IPS-15b (cell line): ENCODE measurements around the gene KRT15.

ENCODE experiments used
- H3K27me3 ChIP-seq: one replicate; pipeline ENCODE4 v1.6.1; 2013; ENCODE audit warnings: low read length; ENCODE audit not compliant: control insufficient read depth, insufficient read depth
- H3K36me3 ChIP-seq: one replicate; pipeline ENCODE4 v1.6.1; 2013; ENCODE audit warnings: low read length; ENCODE audit not compliant: control insufficient read depth, insufficient read depth
- H3K4me1 ChIP-seq: one replicate; pipeline ENCODE4 v1.6.1; 2013; ENCODE audit warnings: mild to moderate bottlenecking, low read length; ENCODE audit not compliant: control insufficient read depth, insufficient read depth
- H3K4me3 ChIP-seq: one replicate; pipeline ENCODE4 v1.5.1; 2013; ENCODE audit warnings: low read depth, low read length
- H3K9ac ChIP-seq: one replicate; pipeline ENCODE4 v1.6.1; 2013; ENCODE audit warnings: low read depth, mild to moderate bottlenecking, low read length
- H3K9me3 ChIP-seq: one replicate; pipeline ENCODE4 v1.6.1; 2013; ENCODE audit warnings: mild to moderate bottlenecking, low read length; ENCODE audit not compliant: control insufficient read depth, insufficient read depth

KRT15 gene

GRCh38 chr17:41532947-41533570, 14.4 kb upstream of the KRT15 start:
- Histone ChIP-seq H3K36me3 (no peaks in the 10 kb centered on the region), H3K4me3 (no peak overlapping the region), H3K9ac (no peak overlapping the region), H3K4me1 (peaks cover 7% of the 10 kb centered on the region), H3K9me3 (no peaks in the 10 kb centered on the region), H3K27me3 (peaks cover 2% of the 10 kb centered on the region)

- Histone ChIP-seq H3K4me1 (peaks cover 7% of the 10 kb centered on the region), H3K36me3 (no peaks in the 10 kb centered on the region), H3K27me3 (peaks cover 2% of the 10 kb centered on the region), H3K9ac (no peak overlapping the region), H3K4me3 (no peak overlapping the region), H3K9me3 (no peaks in the 10 kb centered on the region)
These were observed 13.3 kb upstream of the KRT15 start for GRCh38 chr17:41531993-41532392.

DNA sequence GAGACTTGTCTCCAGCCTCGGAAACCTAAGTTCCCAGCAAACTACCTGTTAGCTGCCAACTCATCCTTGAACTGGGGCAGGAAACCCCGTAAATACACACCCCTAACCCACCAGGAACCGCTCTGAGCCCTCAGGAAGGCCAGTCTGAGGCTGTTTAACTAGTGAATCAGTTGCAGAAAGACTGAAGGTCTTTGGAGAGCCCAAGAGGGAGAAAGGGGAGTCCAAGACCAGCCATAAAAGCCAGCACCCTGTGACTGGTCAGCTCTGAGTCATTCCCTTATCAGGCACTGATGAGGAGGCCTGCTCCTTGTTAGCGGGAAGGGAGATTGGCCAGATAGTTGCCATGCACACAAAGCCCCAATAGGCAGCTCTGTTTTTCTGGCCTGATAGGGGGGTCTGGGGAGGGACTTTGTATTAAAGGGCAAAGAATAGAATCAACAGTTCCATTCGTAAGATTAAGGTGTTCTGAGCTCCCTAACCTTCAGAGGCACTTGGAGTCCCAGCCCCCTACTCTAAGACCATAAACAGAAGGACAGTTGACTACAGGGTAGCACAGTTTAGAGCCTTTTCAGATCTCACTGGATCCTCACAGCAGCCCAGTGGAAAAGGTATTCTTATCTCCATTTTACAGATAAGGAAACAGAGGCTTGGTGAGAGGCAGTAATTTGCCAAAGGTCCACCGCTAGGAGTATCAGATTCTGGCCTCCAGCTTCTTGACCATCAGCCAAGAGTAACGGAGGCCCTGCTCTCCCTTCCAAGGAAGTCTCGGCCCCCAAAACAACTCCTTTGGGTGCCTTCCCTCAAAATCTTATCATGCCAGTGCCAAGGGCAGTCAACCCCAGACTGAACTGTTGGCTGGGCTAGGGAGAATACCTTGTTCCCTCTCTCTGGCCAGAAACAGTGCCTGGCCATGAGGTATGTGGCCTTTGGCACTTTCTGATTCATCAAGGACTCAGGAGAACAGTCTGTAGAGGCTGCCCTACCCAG, 11.7 kb upstream of the KRT15 start:
- Histone ChIP-seq H3K9ac (no peak overlapping the region), H3K4me3 (no peak overlapping the region), H3K4me1 (peaks cover 7% of the 10 kb centered on the region), H3K27me3 (peaks cover 2% of the 10 kb centered on the region), H3K9me3 (no peaks in the 10 kb centered on the region), H3K36me3 (no peaks in the 10 kb centered on the region)

DNA sequence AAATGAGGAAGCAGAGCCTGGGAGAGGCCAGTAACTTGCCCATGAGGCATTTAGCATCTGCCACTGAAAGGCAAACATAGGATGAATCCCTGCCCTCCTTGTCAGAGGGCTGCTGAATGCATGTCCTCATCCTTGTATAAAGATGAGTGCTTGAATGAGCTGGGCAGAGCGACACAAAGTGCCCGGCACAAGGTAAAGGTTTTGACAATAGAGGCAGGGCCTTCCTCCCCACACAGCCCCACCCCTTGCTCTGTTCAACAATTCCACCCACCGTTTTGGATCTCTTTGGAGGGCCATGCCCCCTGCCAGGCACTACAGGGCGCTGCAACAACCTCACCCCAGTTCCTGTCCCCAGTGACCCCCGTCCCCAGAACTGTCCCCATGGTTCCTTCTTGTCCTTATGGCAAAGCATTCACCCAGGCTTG, 10.8 kb upstream of the KRT15 start:
- H3K27me3 ChIP-seq: peaks cover 2% of the 10 kb centered on the region
- H3K9ac ChIP-seq: no peak overlapping the region
- no peak overlapping the region for H3K4me3 ChIP-seq
- no peaks in the 10 kb centered on the region for H3K9me3 ChIP-seq
- H3K4me1 ChIP-seq: peaks cover 7% of the 10 kb centered on the region
- H3K36me3 ChIP-seq: peaks cover 8% of the 10 kb centered on the region

GRCh38 chr17:41528959-41529353, 10.3 kb upstream of the KRT15 start:
- Histone ChIP-seq H3K9me3 (no peaks in the 10 kb centered on the region), H3K9ac (no peak overlapping the region), H3K27me3 (peaks cover 2% of the 10 kb centered on the region), H3K4me3 (no peak overlapping the region), H3K36me3 (peaks cover 13% of the 10 kb centered on the region), H3K4me1 (peaks cover 7% of the 10 kb centered on the region)

- Histone ChIP-seq H3K27me3 (peaks cover 2% of the 10 kb centered on the region), H3K9ac (peak overlapping the region; percentile 88), H3K9me3 (no peaks in the 10 kb centered on the region), H3K4me1 (peaks cover 7% of the 10 kb centered on the region), H3K4me3 (peak overlapping the region; percentile 85), H3K36me3 (peaks cover 20% of the 10 kb centered on the region)
These were observed 8.7 kb upstream of the KRT15 start for GRCh38 chr17:41527063-41528023.

DNA sequence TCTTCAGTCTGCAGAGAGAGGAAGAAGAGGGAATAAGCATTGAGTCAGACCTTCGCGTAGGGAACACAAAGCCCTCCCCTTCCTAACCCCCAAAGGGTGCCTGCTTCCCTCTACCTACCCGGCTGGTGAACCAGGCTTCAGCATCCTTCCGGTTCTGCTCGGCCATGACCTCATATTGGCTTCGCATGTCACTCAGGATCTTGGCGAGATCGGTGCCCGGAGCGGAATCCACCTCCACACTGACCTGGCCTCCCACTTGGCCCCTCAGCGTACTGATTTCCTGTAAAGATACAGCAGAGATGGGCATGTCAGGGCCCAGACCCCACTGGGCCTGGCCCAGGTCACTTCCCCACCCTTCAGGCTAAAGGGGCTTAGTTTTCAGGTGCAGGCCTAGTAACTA, 5.6 kb upstream of the KRT15 start:
- H3K9ac ChIP-seq: no peak overlapping the region

DNA sequence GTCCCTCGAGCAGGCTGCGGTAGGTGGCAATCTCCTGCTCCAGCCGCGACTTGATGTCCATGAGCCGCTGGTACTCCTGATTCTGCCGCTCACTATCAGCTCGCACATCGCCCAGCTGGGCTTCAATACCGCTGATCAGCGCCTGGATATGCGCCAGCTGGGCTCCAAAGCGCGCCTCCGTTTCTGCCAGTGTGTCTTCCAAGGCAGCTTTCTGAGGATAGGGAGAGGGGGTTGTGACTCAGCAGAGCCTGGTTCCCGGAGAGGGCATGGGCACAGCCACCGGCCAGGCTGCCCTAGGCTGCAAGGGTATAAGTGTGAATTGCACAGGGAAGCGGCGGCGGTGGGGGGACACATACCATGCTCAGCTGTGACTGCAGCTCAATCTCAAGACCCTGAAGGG, 5.1 kb upstream of the KRT15 start:
- H3K4me1 ChIP-seq: peaks cover 7% of the 10 kb centered on the region
- no peak overlapping the region for H3K4me3 ChIP-seq
- H3K9ac ChIP-seq: no peak overlapping the region
- H3K36me3 ChIP-seq: peaks cover 20% of the 10 kb centered on the region
- H3K27me3 ChIP-seq: no peaks in the 10 kb centered on the region
- H3K9me3 ChIP-seq: no peaks in the 10 kb centered on the region

More for the DNA sequence above, 5.6 kb upstream of the KRT15 start:
- Histone ChIP-seq H3K27me3 (no peaks in the 10 kb centered on the region), H3K36me3 (peaks cover 20% of the 10 kb centered on the region), H3K4me3 (no peak overlapping the region), H3K9me3 (no peaks in the 10 kb centered on the region), H3K4me1 (peaks cover 11% of the 10 kb centered on the region)

DNA sequence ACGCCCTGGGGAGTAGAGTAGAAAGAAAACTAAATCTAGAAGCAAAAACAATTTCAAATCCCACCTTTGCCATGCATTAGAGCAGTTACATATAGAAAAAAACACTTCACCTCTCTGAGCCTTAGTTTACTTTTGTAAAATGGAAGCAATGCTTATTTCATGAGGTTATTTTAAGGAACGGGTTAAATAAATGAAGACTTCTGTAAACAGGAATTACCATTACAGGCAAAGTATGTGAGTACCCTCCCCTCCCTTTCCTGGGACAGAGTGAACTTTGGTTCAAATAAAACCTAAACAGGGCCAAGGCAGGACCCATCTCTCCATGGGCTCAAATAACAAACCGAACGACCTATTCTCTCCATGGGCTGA, 4.5 kb upstream of the KRT15 start:
- H3K9me3 ChIP-seq: no peaks in the 10 kb centered on the region
- H3K27me3 ChIP-seq: no peaks in the 10 kb centered on the region
- H3K36me3 ChIP-seq: peaks cover 20% of the 10 kb centered on the region
- peaks cover 7% of the 10 kb centered on the region for H3K4me1 ChIP-seq
- H3K4me3 ChIP-seq: no peak overlapping the region
- no peak overlapping the region for H3K9ac ChIP-seq

GRCh38 chr17:41522301-41523224, 3.9 kb upstream of the KRT15 start:
- Histone ChIP-seq H3K4me3 (no peak overlapping the region), H3K9me3 (no peaks in the 10 kb centered on the region), H3K4me1 (peaks cover 7% of the 10 kb centered on the region), H3K9ac (no peak overlapping the region), H3K27me3 (no peaks in the 10 kb centered on the region), H3K36me3 (peaks cover 20% of the 10 kb centered on the region)
